CD4-positive, alpha-beta T cell treated with Interleukin-17A for 4 hours (primary cell): ENCODE data around the gene MYOM1.
A peak's percentile ranks its signal among the peaks of the same experiment; 100 is the strongest.
"Not testable (repeated sequence)": the region's sequence is repeated elsewhere in the genome, so short reads cannot be mapped to it uniquely, and the experiment has no call there.

Experiments
- DNase-seq: peaks from one replicate; pipeline ENCODE4 v3.0.0-alpha.2; 2020; ENCODE audit warnings: mixed read lengths

Gene MYOM1

DNA sequence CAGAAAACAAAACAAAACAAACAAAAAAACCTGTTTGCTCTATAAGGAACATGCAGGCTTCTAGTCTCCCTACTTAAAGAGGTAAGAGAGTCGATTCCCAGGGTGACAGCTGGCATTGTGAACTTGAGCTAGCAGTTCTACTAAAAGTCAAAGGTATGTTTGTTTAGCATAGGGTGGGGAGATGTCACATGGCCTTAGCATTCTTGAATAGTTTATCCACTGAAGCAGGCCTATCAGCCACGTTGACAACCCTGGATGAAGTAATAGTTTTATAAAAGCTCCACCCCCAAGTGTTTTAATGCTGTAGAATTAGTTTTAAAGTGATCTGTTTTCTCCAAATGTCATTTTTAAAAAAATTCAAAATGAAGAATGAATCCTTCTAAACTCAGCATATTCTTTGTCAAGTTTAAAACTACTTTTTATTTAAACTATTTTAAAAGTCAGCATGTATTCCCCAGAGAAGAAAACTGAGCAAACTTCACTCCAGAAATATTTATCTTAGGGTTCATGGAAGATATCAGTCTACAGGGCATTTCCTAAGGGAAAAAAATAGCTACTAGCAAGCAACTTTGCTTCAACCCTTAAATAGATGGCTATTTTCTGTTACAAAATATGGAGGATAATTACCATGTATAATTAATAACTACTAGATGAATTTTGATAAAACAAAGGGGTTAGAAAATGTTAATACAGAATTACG lies 1.7 kb downstream of the MYOM1 start:
- DNase-seq = no peak

DNA sequence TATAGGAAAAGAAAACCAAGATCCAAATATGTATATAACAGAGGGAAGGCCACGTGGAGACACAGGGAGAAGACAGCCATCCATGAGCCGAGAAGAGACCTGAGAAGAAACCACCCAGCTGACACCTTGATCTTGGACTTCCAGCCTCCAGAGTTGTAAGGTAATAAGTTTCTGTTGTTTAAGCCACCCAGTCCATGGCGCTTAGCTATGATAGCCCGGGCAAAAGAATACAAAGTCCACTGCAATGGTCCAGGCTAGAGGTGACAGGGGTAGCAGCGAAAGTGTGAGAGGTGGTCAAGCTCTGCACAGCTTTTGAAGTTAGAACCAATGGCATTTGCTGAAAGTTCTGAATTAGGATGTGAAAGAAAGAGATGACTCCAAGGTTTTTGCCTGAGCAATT lies 2.8 kb downstream of the MYOM1 start:
- DNase-seq = no peak

DNA sequence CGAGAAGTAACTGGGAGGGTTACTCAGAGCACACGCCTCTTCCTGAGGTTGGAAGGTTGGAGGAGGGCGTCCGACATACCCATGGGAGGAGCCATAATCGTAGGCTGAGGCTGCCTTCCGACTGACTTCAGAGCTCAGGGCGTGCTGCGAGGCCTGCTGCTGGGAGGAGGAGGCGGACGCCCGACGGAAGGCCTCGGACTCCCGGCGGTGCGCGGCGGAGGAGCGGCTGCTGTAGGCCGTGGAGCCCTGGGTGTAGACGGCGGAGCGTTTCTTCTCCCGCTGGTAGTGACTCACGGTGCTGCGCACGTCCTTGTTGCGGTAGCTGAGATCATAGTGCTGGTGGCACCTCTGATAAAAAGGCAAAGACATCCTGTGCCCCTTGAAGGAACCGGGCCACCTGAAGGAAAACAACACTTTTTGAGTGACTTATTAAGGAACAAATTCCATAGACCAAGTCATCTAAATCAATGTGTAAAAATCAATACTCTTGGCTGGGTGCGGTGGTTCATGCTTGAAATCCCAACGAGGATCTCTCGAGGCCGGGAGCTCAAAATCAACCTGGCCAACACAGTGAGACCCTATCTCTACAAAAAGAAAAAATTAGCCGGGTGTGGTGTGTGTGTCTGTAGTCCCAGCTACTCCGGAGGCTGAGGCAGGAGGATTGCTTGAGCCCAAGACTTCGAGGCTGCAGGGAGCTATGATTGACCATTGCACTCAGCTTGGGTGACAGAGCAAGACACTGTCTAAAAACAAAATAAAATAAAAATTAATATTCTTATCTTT lies 4.7 kb downstream of the MYOM1 start:
- no peak for DNase-seq

DNA sequence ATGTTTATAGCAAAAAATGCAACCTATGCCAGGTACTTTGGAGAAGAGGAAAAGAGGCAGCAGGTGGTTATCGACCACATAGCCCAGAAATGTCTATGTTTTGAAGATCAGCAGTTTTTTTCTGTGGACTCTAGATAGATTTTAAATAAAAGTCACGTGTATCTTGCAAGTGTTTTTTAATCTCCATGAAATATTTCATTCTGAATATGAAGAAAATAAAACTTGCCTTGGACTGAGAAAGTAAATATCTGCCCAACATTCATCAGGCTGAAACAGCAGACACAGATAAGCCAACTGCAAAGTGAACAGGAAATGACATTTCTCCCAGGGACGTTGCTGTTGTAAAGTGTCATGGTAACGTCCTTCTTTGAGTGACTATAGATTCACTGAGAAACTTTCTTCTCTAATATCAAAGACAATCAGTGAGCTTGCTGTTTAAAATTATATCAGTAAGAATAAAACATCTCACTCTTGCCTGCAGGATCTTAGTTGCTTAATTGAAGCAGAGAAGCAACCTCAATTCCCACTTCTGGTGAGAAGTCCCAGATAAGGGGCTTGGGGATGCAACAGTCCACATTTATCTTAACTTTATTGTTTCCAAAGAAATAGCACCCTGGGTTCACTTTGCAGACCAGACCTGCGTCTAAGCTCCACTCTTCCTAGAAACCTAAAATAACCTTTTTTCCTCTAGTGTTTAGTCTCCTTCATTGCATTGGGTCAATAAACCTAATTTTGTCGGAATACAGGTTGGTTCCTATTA lies 6.3 kb downstream of the MYOM1 start:
- DNase-seq = peak; percentile 10

DNA sequence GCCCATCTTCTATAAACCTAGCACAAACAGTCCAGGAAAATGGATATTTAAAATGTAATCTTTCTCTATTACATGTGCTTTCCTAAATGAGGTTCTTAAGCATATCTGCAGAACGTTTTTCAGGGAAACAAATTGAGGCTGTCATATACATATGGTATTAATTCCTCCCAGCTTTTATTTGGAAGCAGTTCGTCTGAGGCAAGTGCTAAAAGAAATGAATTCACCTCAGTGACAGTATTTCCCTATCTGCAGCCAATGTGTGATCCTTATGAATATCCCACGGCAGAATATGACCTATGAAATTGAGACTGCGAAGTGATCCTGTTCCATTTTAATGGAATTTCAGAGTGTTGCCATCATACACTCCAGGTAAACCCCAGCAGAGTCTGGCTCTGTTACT lies 7.1 kb downstream of the MYOM1 start:
- no peak for DNase-seq

DNA sequence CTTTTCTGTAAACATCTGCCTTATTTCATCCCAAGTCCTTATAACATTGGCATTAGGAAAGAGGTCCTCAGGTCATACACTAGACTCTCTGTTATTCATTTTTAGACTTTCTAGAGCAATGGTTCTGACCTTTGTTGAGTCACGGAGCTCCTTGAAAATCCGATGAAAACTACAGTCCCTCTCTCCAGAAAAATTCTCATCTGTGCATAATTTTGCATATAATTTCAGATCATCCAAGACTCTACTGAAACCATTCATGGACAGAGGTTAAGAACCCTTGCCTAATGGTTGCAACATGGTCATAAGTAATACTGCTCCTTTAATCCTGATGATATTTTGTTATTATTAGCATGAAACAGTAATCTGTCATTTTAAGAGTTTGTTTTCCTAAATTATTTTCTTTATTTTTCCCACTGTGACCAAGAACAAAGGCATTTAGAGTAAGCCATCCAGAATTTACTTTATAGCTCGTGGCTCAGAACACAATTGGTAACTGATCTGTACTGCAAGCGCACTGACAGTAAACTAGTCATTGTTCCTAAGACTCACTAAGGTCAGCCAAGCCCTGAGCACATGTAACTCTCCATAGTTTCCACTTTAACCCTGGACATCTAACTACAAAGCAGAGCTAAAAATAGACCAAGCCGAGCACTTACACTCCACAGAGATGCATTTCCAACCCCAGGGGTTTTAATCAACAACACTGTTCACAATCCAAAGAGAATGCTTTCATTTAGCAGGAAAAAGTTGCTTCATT lies 8.4 kb downstream of the MYOM1 start:
- DNase-seq = no peak

DNA sequence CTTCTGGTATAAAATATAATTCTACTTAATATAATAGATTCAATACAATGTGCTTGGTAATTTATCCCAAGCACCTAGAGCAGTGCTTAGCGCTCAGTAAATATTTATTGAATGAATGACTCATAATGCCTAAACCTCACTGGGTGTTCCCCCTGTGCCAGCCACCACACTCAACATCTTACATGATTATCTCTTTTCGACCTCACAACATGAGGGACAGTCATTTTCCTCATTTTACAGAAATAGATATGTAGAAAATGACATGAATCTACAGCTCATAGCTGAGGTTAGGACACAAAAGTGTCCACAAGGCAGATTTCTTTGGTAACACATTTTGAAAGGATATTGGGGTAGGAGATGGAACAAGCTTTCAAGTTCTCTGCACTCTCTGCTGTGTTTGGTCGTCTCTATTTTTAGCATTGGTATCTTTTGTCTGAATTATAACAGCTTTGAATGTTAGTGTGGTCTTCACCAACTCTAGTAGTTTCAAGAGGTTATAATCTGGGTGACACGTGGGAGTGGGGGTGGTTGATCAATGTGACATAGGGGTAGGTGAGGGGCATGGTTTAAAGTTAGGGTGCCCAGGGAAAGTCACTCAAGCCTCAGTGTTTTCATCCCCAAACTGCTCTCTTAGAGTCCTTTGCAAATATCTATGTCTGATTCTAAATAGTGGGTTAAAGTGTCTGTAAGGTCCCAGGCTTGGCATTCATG lies 9.8 kb downstream of the MYOM1 start:
- DNase-seq = no peak

DNA sequence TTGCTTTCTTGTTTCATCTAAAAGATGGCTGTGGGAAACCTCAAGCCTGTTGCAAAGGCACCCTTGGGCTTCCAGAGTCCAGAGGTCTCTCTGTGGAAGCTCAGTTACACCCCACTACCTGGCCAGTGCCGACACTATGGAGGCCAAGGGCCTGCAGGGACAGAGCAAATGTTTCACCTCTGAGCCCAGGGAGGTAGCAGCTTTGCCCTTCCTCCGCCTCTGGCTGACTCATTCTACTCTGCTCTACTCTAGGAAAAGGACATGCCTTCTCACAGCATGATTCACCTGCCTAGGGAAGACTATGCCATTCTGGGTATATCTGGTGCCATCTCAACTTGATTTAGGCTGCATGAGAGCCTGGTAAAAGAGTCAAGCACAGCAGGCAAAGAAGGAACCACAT lies 12.2 kb downstream of the MYOM1 start:
- DNase-seq = no peak

DNA sequence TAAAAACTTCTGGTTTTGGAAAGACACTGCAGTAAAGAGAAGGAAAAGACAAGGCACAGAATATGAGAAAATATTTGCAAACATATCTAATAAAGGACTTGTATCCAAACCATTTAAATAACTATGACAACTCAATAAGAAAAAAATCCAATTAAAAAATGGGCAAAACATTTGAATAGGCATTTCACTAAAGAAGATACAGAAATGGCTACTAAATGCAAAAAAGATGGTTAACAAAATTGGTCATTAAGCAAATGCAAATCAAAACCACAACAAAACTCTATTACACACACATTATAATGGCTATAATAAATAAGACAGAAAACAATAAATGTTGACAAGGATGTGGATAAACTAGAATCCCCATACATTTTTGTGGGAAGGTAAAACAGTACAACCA lies 14.5 kb downstream of the MYOM1 start:
- DNase-seq = no peak

DNA sequence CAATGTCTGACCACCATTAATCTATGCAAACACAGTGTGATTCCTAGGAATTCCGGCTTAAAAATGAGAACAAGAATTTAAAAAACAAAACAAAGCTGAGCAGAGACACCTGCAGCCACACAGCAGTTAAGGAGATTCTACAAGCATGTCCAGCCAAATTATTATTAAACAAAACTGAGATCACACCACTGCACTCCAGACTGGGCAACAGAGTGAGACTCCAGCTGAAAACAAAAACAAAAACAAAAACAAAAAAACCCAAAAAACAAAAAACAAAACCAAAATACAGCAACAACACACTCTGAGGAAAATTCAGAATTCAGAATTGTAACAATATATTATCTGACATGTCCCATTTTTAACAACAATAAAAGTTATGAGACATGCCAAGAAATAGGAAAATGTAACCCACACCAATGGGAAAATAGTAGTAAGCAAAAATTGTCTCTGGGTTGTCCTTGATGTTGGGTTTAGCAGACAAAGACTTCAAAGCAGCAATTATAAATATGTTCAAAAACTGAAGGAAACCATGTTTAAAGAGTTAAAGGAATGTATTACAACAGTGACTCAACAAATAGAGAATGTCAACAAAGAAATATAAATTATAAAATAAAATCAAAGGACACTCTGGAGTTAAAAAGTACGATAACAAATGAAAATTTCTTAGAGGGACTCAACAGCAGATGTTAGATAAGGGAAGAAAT lies 19.7 kb downstream of the MYOM1 start:
- DNase-seq = no peak

DNA sequence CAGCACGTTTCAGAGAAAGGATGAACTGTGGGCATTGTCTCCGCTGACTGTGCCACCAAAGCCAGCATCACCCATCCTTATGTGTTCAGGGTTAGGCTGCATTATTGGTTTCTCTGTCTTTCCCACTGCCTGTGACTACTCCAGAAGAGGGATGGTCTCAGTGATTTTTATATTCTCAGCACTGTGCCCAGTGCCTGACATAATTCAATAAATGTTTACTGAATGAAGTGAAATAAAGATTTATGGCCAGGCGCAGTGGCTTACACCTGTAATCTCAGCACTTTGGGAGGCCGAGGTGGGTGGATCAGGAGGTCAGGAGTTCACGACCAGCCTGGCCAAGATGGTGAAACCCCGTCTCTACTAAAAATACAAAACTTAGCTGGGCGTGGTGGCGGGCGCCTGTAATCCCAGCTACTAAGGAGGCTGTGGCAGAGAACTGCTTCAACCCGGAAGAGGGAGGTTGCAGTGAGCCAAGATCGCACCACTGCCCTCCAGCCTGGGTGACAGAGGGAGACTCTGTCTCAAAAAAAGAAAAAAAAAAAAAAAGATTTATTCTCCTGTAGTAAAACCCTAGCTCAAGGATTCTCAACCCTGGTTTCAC lies 21.4 kb downstream of the MYOM1 start:
- DNase-seq = not testable (repeated sequence)

DNA sequence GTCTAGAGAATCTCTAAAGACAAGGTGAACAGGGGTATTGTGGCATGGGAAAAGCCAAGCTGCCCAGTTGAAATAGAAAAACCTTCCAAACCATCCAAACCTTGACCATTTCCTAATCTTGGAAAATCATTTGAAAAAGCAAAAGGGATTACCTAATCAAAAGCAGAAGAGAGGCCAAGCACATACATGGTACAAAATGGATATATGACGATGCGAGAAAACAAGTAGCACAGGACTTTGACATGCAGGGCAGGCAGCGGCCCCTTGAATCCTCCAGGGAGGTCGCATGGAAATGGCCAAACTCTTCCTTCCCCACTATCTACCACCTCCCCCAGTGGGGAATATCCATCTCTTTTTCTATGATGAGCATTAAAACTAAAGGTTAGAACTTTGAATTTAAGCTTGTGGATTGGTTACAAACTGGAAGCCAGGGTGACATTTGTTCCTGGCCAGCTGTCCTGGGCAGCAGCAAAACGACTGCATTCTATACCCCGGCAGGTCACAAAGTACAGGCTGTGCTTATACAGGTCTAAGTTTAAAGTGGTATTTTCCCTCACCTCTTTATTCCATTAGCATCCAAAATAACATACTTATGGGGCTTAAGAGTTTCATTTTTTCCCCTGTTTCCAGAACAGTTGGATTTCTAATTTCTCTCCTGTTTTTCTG lies 24.7 kb downstream of the MYOM1 start:
- no peak for DNase-seq

DNA sequence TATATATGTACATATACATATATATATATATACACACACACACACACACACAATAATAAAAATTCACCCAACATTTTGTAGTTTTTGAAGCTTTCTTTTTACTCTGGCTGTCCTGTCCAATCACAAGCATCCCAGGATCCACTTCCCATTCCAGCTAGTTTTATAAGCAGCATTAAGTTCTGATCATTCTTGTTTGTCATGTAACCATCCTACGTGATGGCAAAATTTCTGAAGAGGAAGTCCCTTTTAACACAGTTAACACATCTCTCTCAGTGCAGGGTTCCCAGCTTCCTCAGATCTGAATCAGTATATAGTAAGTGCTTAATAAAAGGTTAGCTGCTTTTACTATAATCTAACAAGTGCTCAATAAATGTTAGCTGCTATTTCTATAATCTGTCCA lies 26.4 kb downstream of the MYOM1 start:
- no peak for DNase-seq

DNA sequence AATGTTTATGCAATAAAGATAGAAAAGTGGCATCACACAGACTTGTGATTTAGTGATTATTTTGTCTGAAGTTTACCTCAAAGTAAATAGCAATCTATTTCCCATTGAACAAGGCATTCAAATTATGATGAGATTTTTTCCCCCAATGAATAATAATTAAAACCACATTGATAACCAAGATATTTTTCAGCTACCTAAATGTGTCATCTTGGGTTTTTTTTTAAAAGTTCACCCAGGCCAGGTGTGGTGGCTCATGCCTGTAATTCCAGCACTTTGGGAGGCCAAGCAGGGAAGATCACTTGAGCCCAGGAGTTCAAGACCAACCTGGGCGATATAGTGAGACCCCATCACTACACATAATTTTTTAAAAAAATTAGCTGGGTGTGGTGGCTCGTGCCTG lies 27.0 kb downstream of the MYOM1 start:
- no peak for DNase-seq

DNA sequence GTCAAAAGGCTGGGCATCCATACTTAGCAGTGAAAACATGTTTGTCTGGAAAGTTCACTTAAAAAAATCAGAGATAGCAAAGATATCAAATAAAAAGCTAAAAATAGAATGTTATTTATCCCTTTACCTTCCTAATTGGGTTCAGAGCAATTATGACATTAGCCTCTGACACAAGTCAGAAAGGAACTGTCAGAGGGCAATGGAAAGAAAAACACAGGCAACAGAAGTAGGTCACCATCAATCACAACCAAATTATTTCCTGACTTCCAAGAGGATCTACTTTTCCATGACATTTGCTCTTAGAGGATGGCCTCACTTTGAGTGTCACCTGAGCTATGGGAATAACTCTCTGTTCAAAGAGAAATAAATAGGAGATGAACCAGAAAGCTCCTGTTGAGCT lies 27.5 kb downstream of the MYOM1 start:
- DNase-seq = no peak

DNA sequence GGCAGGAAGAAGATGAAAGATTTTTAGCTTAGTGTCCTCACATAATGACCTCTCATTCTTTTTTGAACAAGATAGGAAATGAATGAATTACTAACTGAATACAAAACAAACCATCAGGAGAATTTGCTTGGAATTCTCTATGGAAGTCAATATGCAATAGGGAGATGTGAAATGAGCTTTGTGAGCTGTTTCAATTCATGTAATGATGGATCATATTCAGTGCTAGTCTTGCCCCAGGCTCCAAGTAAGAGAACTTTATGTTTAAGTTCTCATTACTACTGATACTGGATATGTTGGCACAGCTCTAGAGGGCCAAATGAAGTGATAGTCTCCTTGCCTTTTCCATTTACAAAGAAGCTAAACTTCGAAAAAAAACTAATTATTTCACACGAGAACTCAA lies 29.2 kb downstream of the MYOM1 start:
- no peak for DNase-seq

DNA sequence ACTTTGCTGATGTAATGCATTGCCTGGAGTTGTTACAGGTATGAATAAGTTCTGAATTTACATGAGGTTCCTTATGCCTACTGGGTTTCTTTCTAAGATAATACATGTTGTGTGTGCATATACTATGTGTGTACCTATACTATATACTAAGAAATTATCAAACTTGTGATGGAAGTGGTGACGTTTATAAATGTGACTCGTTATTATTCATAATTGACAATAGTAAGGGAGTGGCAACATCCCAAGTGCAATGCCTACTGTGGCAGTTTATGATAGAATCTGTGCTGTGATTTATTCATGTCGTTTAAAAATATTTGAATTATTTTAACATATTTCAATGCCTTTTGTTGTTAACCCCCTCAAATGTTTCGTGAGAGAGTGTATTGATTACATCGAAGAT lies 29.9 kb downstream of the MYOM1 start:
- no peak for DNase-seq

DNA sequence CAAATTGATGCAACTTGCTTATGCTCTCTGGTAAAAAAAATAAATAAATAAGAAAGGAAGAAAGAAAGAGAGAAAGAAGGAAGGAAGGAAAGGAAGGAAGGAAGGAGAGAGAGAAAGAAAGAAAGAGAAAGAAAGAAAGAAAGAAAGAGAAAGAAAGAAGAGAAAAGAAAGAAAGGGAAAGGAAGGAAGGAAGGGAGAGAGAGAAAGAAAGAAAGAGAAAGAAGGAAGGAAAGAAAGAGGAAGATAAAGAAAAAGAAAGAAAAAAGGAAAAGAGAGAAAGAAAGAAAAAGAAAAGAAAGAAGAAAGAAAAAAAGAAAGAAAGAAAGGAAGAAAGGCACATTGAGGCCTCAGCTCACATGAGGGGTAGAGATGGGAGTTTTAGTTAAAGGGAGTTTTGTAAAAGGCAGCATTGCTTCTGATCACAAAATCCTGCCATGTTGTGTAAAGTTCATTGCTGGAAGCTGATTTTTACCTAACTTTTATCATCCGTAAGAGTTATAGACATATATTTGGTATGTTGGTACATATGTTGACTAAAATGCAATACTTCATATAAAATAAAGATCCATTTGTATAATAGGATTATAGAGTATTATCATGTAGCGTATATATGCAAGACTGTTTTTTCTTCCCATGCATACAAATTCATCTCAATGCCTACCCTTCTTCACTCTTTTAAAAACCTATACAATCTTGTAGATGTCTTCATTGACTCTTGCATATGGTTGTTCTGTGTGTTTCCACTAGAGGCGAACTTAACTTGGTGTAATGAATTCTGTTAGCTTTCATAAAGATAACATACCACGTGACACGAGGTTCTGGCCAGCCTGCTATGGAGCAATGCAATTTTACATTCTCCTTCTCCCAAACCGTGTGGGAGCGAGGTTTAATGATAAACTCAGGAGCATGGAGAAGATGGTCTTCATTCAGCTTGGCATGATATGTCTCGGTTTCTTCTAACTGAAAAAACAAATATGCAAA lies 32.8 kb downstream of the MYOM1 start:
- DNase-seq = no peak

DNA sequence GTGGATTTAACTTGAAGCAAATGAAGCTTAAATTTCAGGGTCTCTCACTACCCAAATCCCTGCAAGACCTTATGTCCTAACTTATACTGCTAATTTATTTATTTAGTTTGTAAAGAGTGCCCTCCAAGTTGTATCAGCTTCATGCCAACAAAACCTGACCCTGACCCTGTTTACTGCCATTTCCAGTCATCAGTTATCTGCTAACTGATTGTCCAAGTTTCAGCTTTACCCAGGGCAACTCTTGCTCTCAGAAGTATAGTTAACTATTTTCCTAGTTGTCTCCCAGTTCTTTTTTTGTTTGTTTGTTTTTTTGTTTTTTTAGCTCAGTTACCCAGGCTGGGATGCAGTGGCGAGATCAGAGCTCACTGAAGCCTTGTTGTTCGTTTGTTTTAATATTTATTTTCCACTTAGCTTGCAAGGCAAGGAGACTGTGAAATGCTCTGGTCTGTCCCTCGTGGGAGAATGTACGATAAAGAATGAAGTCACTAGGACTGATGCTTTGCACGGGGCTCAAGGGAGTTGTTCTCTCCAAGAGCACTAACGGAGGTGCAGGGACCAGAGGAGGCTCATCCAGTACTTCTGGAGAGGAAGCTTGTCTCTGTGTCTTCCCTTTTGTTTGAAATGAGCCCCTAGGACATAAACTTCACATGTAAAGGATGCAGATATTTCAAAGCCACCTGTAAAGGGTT lies 35.3 kb downstream of the MYOM1 start:
- DNase-seq = no peak
